Endodermal cell (in vitro differentiated cells): Measurements from ENCODE around the gene SENP1. TPM values are rescaled to one million over a fixed set of nuclear protein-coding genes. Genes with fewer than 3 reads are reported as not detected.

ENCODE experiments used
- DNase-seq: peaks from one replicate; pipeline ENCODE4 v3.0.0-alpha.2; 2017
- H3K27ac ChIP-seq: 2 replicates; pipeline ENCODE4 v1.5.1; 2013; ENCODE audit warnings: mild to moderate bottlenecking, low read depth, low read length, moderate library complexity
- H3K27me3 ChIP-seq: 2 replicates; pipeline ENCODE4 v1.6.1; 2013; ENCODE audit warnings: mild to moderate bottlenecking, low read length, moderate library complexity; ENCODE audit not compliant: insufficient read depth, control insufficient read depth, poor library complexity, severe bottlenecking
- H3K36me3 ChIP-seq: 2 replicates; pipeline ENCODE4 v1.7.0; 2013; ENCODE audit warnings: mild to moderate bottlenecking, low read length, moderate library complexity; ENCODE audit not compliant: control insufficient read depth, insufficient read depth
- H3K4me1 ChIP-seq: one replicate; pipeline ENCODE4 v1.7.0; 2013; ENCODE audit warnings: low read length; ENCODE audit not compliant: control insufficient read depth, insufficient read depth
- H3K4me3 ChIP-seq: 2 replicates; pipeline ENCODE4 v1.5.1; 2013; ENCODE audit warnings: mild to moderate bottlenecking, low read length, moderate library complexity
- H3K9ac ChIP-seq: 2 replicates; pipeline ENCODE4 v1.6.1; 2013; ENCODE audit warnings: mild to moderate bottlenecking, low read length, moderate library complexity; ENCODE audit not compliant: poor library complexity, severe bottlenecking; ENCODE audit errors: extremely low read depth
- H3K9me3 ChIP-seq: 2 replicates; pipeline ENCODE4 v1.6.1; 2013; ENCODE audit warnings: mild to moderate bottlenecking, low read length, moderate library complexity; ENCODE audit not compliant: control insufficient read depth
- H3K27ac Mint-ChIP-seq: 2 replicates; pipeline ENCODE4 v1.8.0; 2020; ENCODE audit warnings: mixed read lengths
- H3K27me3 Mint-ChIP-seq: 2 replicates; pipeline ENCODE4 v1.8.0; 2021; ENCODE audit warnings: mild to moderate bottlenecking, mixed read lengths; ENCODE audit not compliant: insufficient read depth
- H3K36me3 Mint-ChIP-seq: 2 replicates; pipeline ENCODE4 v1.8.0; 2020; ENCODE audit warnings: low read depth, mixed read lengths
- H3K4me1 Mint-ChIP-seq: 2 replicates; pipeline ENCODE4 v1.8.0; 2020; ENCODE audit warnings: mixed read lengths
- H3K4me3 Mint-ChIP-seq: 2 replicates; pipeline ENCODE4 v1.8.0; 2020; ENCODE audit warnings: mild to moderate bottlenecking, moderate library complexity, mixed read lengths
- H3K9me3 Mint-ChIP-seq: 2 replicates; pipeline ENCODE4 v1.8.0; 2020; ENCODE audit warnings: mild to moderate bottlenecking, mixed read lengths
- CTCF ChIP-seq: fragments of 200-600 bp; sonication (generic); conservative IDR thresholded peaks from 2 replicates; pipeline ENCODE4 v1.5.0; 2021; ENCODE audit warnings: antibody characterized with exemption, mild to moderate bottlenecking
- WGBS, 2 experiments: methylation state at CpG; one replicate each; pipeline versions ENCODE4 v1.1.5 to v1.1.7; 2013; ENCODE audit warnings: missing lambda C conversion rate in 2 of 2, mixed read lengths in 1 of 2; ENCODE audit not compliant: insufficient coverage in 1 of 2, insufficient read length in 1 of 2; 5-methylcytosine and 5-hydroxymethylcytosine counted together
- total RNA-seq, 2 donors: library from RNA; stranded (reverse); fragmentation: NEBNext Ultra II Directional in 1 of 2; extraction: Animal tissue kit (Norgen Biotek cat#: 25700) in 1 of 2; gene quantifications; 2 replicates in 1 of 2; 3 replicates in 1 of 2; pipeline ENCODE4 v1.2.1, GENCODE V29; 2021

SENP1 gene
- total RNA-seq, 2 donors from 2014 or later = 30.6 to 39.6 TPM

- Histone ChIP-seq H3K9ac (no peak overlapping the region), H3K9me3 (no peaks in the 10 kb centered on the region), H3K36me3 (peaks cover 54% of the 10 kb centered on the region), H3K27me3 (no peaks in the 10 kb centered on the region), H3K27ac (no peak overlapping the region), H3K4me1 (no peaks in the 10 kb centered on the region), H3K4me3 (no peak overlapping the region)
- no CpG with 5 or more reads among the region's 1 CpG for WGBS, 2 experiments
- Mint-ChIP-seq H3K4me1 (peaks cover 4% of the 10 kb centered on the region), H3K27me3 (no peaks in the 10 kb centered on the region), H3K9me3 (no peaks in the 10 kb centered on the region), H3K4me3 (no peak overlapping the region), H3K36me3 (peaks cover 38% of the 10 kb centered on the region), H3K27ac (no peak overlapping the region)
- no peak for TF ChIP-seq CTCF
- no peak for DNase-seq
Observed at GRCh38 chr12:48092611-48093010, 13.3 kb downstream of the SENP1 start.

- WGBS, 2 experiments = 100% methylated on average over 3 of the region's 3 CpGs; no CpG with 5 or more reads in 1 of the 2 experiments
- Histone ChIP-seq H3K4me3 (no peak overlapping the region), H3K4me1 (no peaks in the 10 kb centered on the region), H3K36me3 (peaks cover 53% of the 10 kb centered on the region), H3K27ac (no peak overlapping the region), H3K9ac (no peak overlapping the region), H3K9me3 (no peaks in the 10 kb centered on the region), H3K27me3 (no peaks in the 10 kb centered on the region)
- Mint-ChIP-seq H3K4me1 (no peaks in the 10 kb centered on the region), H3K4me3 (no peak overlapping the region), H3K27ac (no peak overlapping the region), H3K27me3 (no peaks in the 10 kb centered on the region), H3K9me3 (no peaks in the 10 kb centered on the region), H3K36me3 (peaks cover 47% of the 10 kb centered on the region)
- no peak for TF ChIP-seq CTCF
- no peak for DNase-seq
Observed at GRCh38 chr12:48086327-48086726, 19.6 kb downstream of the SENP1 start.

- TF ChIP-seq CTCF = no peak
- H3K4me1 Mint-ChIP-seq = no peaks in the 10 kb centered on the region
- no peaks in the 10 kb centered on the region for H3K27me3 Mint-ChIP-seq
- 83 to 94% methylated on average over 8 to 12 of the region's 12 CpGs for WGBS, 2 experiments
- H3K36me3 Mint-ChIP-seq = peaks cover 46% of the 10 kb centered on the region
- no peak for DNase-seq
- Histone ChIP-seq H3K4me3 (no peak overlapping the region), H3K27me3 (no peaks in the 10 kb centered on the region), H3K27ac (no peak overlapping the region), H3K9me3 (no peaks in the 10 kb centered on the region), H3K9ac (no peak overlapping the region), H3K4me1 (no peaks in the 10 kb centered on the region), H3K36me3 (peaks cover 54% of the 10 kb centered on the region)
- H3K27ac Mint-ChIP-seq = peak overlapping the region; percentile 33
- no peak overlapping the region for H3K4me3 Mint-ChIP-seq
- H3K9me3 Mint-ChIP-seq = no peaks in the 10 kb centered on the region
Observed at GRCh38 chr12:48084841-48085460, 20.9 kb downstream of the SENP1 start.
